HepG2 (cell line): ENCODE data around the gene ABTB2. TPM values are rescaled to one million over a fixed set of nuclear protein-coding genes. Genes with fewer than 3 reads are reported as not detected.
A peak's percentile ranks its signal among the peaks of the same experiment; 100 is the strongest.

Experiments
- ATF6 ChIP-seq: sonication (generic); formaldehyde crosslinking; conservative IDR thresholded peaks from 2 replicates; pipeline ENCODE4 v1.4.0; 2020; ENCODE audit warnings: missing genetic modification reagents
- GABPA ChIP-seq, 2 experiments: IDR thresholded peaks; 2 replicates each; pipeline ENCODE4 v1.6.1; 2011 to 2016; ENCODE audit warnings: low read depth in 2 of 2, low read length in 1 of 2, missing biosample characterization in 1 of 2, missing genetic modification characterization in 1 of 2
- HCFC1 ChIP-seq: fragments of 150-350 bp; IDR thresholded peaks from 2 replicates; pipeline ENCODE4 v1.6.1; 2014; ENCODE audit warnings: low read depth, low read length
- ISX ChIP-seq: sonication (generic); formaldehyde crosslinking; conservative IDR thresholded peaks from 2 replicates; pipeline ENCODE4 v1.5.0; 2020; ENCODE audit warnings: missing genetic modification reagents
- MED8 ChIP-seq: sonication (generic); formaldehyde crosslinking; IDR thresholded peaks from 2 replicates; pipeline ENCODE4 v1.8.1; 2023; ENCODE audit warnings: mild to moderate bottlenecking, missing genetic modification reagents; ENCODE audit not compliant: insufficient replicate concordance
- NPAS2 ChIP-seq: sonication (generic); formaldehyde crosslinking; IDR thresholded peaks from 2 replicates; pipeline ENCODE4 v1.8.0; 2022; ENCODE audit warnings: mild to moderate bottlenecking, missing genetic modification reagents, borderline replicate concordance
- NR2F2 ChIP-seq: IDR thresholded peaks from 2 replicates; pipeline ENCODE4 v1.6.1; 2012; ENCODE audit warnings: low read depth, inconsistent platforms, borderline replicate concordance
- PRDM4 ChIP-seq: sonication (generic); formaldehyde crosslinking; IDR thresholded peaks from 2 replicates; pipeline ENCODE4 v1.9.0; 2021; ENCODE audit warnings: missing genetic modification reagents, borderline replicate concordance
- SOX6 ChIP-seq, 2 experiments: fragments of 450-650 bp in 1 of 2; sonication (generic) in 1 of 2; formaldehyde crosslinking in 1 of 2; IDR thresholded peaks; 2 replicates each; pipeline versions ENCODE4 v1.4.0 to v1.6.1; 2017 to 2020; ENCODE audit warnings: antibody characterized with exemption in 1 of 2, mild to moderate bottlenecking in 1 of 2, missing genetic modification reagents in 1 of 2
- SRSF1 ChIP-seq: fragments of 200-400 bp; formaldehyde crosslinking; optimal IDR thresholded peaks from 2 replicates; pipeline ENCODE3; 2017; ENCODE audit warnings: mild to moderate bottlenecking, low read depth, low read length, moderate library complexity
- TMF1 ChIP-seq: sonication (generic); formaldehyde crosslinking; IDR thresholded peaks from 2 replicates; pipeline ENCODE4 v1.8.1; 2022; ENCODE audit warnings: low read depth, missing genetic modification reagents
- ZFP37 ChIP-seq: sonication (generic); formaldehyde crosslinking; IDR thresholded peaks from 2 replicates; pipeline ENCODE4 v1.4.0; 2020; ENCODE audit warnings: missing genetic modification reagents, borderline replicate concordance
- ZNF281 ChIP-seq: sonication (generic); formaldehyde crosslinking; IDR thresholded peaks from 2 replicates; pipeline ENCODE4 v1.4.0; 2020; ENCODE audit warnings: missing genetic modification reagents, borderline replicate concordance
- ZNF282 ChIP-seq: fragments of 450-650 bp; IDR thresholded peaks from 2 replicates; pipeline ENCODE4 v1.6.1; 2018; ENCODE audit not compliant: partially characterized antibody
- ZNF513 ChIP-seq: sonication (generic); formaldehyde crosslinking; conservative IDR thresholded peaks from 2 replicates; pipeline ENCODE4 v1.5.0; 2020; ENCODE audit warnings: missing genetic modification reagents
- ZNF704 ChIP-seq: sonication (generic); formaldehyde crosslinking; IDR thresholded peaks from 2 replicates; pipeline ENCODE4 v1.8.1; 2023; ENCODE audit warnings: mild to moderate bottlenecking, inconsistent platforms, moderate library complexity, missing genetic modification reagents, borderline replicate concordance
- polyA plus RNA-seq, 8 experiments: library from polyadenylated mRNA; depleted of rRNA in 3 of 8; stranded (reverse) in 7 of 8; unstranded in 1 of 8; fragments of >200 nt; fragmentation: Illumina TruSeq in 4 of 8; extraction: Trizol in 4 of 8; gene quantifications; 2 replicates each; pipeline versions ENCODE4 v1.2.1 to v1.2.3, GENCODE V29; 2011 to 2016; ENCODE audit warnings: low read depth in 4 of 8, missing spikeins in 1 of 8, mixed read lengths in 1 of 8; ENCODE audit not compliant: insufficient read depth in 1 of 8
- total RNA-seq, 5 experiments: library from RNA; depleted of rRNA; stranded (reverse); fragments of >200 nt; fragmentation: Illumina TruSeq; extraction: Trizol; gene quantifications; 2 replicates each; pipeline ENCODE4 v1.2.3, GENCODE V29; 2016; ENCODE audit warnings: low read depth in 1 of 5

ABTB2 gene
- total and polyA plus RNA-seq, 2 of the 13 experiments (the other 11 are each of a cell fraction or from before 2014, with no cell fraction given): 5.1 to 15.4 TPM

GRCh38 chr11:34363363-34364084, 5.7 kb upstream of the ABTB2 start (continued):
- TF ChIP-seq ATF6 (no peak), ISX (CRISPR knock-in tag) (no peak), SRSF1 (no peak), GABPA (IDR thresholded peaks at IDR 0.05; ENCODE audit: low read depth, low read length) (no peak), GABPA (CRISPR knock-in tag; IDR thresholded peaks at IDR 0.05; ENCODE audit: low read depth) (no peak), TMF1 (CRISPR knock-in tag) (no peak), NR2F2 (no peak; the same call in 1 of the 2 replicates), ZNF704 (CRISPR knock-in tag) (no peak), ZNF513 (CRISPR knock-in tag) (no peak), ZNF281 (peak; percentile 68; the same call in 1 of the 2 replicates), SOX6 (IDR thresholded peaks at IDR 0.05) (no peak), SOX6 (CRISPR knock-in tag; IDR thresholded peaks at IDR 0.05) (peak; percentile 54), NPAS2 (CRISPR knock-in tag) (no peak), HCFC1 (no peak), PRDM4 (CRISPR knock-in tag) (no peak), ZNF282 (no peak), ZFP37 (no peak), MED8 (no peak)
